HEK293 (cell line): ENCODE data around the gene RBPJ.

Source experiments
- GLI4 ChIP-seq: fragments of 450-650 bp; formaldehyde crosslinking; IDR thresholded peaks from 2 replicates; pipeline ENCODE4 v1.5.1; 2016; ENCODE audit warnings: missing biosample characterization, missing genetic modification characterization
- TCF7L2 ChIP-seq: IDR thresholded peaks from 2 replicates; pipeline ENCODE4 v1.6.1; 2011; ENCODE audit warnings: low read depth, mild to moderate bottlenecking, inconsistent platforms, low read length, moderate library complexity, borderline replicate concordance
- ZNF140 ChIP-seq: fragments of 450-650 bp; formaldehyde crosslinking; IDR thresholded peaks from 2 replicates; pipeline ENCODE4 v1.5.1; 2016; ENCODE audit warnings: missing biosample characterization, missing genetic modification characterization
- ZNF423 ChIP-seq: fragments of 450-650 bp; formaldehyde crosslinking; IDR thresholded peaks from 2 replicates; pipeline ENCODE4 v1.5.1; 2016; ENCODE audit warnings: missing biosample characterization, missing genetic modification characterization
- ZNF530 ChIP-seq: fragments of 450-650 bp; formaldehyde crosslinking; IDR thresholded peaks from 2 replicates; pipeline ENCODE4 v1.5.1; 2016; ENCODE audit warnings: low read depth, missing biosample characterization, missing genetic modification characterization
- TF ChIP-seq, protein P1 (sequence below): fragments of 450-650 bp; formaldehyde crosslinking; IDR thresholded peaks from 2 replicates; pipeline ENCODE4 v1.5.1; 2016; ENCODE audit warnings: missing biosample characterization, missing genetic modification characterization
- TF ChIP-seq, protein P2 (sequence below): fragments of 450-650 bp; formaldehyde crosslinking; IDR thresholded peaks from 2 replicates; pipeline ENCODE4 v1.5.1; 2016; ENCODE audit warnings: missing biosample characterization, missing genetic modification characterization
- TF ChIP-seq, protein P3 (sequence below): fragments of 450-650 bp; formaldehyde crosslinking; conservative IDR thresholded peaks from 2 replicates; pipeline ENCODE4 v1.5.1; 2016; ENCODE audit warnings: low read depth, missing biosample characterization, missing genetic modification characterization

DNA sequence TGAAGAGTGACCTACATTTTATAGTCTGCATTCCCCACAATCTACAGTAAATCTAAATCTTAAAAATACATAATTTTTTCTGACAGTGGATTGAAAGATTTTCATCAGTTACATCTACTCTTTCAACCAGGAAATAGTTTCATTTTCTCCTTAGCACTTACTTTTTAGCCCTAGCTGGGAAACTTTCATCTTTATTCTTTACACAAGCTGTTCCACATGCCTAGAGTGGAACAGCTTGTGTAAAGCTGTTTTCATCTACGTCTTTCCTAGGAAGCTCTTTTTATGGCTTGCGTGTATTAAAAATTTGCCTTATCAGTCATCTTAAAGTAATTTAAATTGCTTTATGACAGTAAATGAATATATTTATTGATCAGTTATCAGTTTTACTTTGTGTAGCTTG lies 40.5 kb downstream of the RBPJ start:
- TF ChIP-seq, protein P1, sequence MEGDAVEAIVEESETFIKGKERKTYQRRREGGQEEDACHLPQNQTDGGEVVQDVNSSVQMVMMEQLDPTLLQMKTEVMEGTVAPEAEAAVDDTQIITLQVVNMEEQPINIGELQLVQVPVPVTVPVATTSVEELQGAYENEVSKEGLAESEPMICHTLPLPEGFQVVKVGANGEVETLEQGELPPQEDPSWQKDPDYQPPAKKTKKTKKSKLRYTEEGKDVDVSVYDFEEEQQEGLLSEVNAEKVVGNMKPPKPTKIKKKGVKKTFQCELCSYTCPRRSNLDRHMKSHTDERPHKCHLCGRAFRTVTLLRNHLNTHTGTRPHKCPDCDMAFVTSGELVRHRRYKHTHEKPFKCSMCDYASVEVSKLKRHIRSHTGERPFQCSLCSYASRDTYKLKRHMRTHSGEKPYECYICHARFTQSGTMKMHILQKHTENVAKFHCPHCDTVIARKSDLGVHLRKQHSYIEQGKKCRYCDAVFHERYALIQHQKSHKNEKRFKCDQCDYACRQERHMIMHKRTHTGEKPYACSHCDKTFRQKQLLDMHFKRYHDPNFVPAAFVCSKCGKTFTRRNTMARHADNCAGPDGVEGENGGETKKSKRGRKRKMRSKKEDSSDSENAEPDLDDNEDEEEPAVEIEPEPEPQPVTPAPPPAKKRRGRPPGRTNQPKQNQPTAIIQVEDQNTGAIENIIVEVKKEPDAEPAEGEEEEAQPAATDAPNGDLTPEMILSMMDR (tag by site-specific recombination), result no peak
- TF ChIP-seq ZNF423 (tag by site-specific recombination) (no peak), GLI4 (no peak), TCF7L2 (no peak), ZNF530 (tag by site-specific recombination) (no peak), ZNF140 (tag by site-specific recombination) (no peak)
- TF ChIP-seq, protein P2, sequence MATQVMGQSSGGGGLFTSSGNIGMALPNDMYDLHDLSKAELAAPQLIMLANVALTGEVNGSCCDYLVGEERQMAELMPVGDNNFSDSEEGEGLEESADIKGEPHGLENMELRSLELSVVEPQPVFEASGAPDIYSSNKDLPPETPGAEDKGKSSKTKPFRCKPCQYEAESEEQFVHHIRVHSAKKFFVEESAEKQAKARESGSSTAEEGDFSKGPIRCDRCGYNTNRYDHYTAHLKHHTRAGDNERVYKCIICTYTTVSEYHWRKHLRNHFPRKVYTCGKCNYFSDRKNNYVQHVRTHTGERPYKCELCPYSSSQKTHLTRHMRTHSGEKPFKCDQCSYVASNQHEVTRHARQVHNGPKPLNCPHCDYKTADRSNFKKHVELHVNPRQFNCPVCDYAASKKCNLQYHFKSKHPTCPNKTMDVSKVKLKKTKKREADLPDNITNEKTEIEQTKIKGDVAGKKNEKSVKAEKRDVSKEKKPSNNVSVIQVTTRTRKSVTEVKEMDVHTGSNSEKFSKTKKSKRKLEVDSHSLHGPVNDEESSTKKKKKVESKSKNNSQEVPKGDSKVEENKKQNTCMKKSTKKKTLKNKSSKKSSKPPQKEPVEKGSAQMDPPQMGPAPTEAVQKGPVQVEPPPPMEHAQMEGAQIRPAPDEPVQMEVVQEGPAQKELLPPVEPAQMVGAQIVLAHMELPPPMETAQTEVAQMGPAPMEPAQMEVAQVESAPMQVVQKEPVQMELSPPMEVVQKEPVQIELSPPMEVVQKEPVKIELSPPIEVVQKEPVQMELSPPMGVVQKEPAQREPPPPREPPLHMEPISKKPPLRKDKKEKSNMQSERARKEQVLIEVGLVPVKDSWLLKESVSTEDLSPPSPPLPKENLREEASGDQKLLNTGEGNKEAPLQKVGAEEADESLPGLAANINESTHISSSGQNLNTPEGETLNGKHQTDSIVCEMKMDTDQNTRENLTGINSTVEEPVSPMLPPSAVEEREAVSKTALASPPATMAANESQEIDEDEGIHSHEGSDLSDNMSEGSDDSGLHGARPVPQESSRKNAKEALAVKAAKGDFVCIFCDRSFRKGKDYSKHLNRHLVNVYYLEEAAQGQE (tag by site-specific recombination), result no peak
- TF ChIP-seq, protein P3, sequence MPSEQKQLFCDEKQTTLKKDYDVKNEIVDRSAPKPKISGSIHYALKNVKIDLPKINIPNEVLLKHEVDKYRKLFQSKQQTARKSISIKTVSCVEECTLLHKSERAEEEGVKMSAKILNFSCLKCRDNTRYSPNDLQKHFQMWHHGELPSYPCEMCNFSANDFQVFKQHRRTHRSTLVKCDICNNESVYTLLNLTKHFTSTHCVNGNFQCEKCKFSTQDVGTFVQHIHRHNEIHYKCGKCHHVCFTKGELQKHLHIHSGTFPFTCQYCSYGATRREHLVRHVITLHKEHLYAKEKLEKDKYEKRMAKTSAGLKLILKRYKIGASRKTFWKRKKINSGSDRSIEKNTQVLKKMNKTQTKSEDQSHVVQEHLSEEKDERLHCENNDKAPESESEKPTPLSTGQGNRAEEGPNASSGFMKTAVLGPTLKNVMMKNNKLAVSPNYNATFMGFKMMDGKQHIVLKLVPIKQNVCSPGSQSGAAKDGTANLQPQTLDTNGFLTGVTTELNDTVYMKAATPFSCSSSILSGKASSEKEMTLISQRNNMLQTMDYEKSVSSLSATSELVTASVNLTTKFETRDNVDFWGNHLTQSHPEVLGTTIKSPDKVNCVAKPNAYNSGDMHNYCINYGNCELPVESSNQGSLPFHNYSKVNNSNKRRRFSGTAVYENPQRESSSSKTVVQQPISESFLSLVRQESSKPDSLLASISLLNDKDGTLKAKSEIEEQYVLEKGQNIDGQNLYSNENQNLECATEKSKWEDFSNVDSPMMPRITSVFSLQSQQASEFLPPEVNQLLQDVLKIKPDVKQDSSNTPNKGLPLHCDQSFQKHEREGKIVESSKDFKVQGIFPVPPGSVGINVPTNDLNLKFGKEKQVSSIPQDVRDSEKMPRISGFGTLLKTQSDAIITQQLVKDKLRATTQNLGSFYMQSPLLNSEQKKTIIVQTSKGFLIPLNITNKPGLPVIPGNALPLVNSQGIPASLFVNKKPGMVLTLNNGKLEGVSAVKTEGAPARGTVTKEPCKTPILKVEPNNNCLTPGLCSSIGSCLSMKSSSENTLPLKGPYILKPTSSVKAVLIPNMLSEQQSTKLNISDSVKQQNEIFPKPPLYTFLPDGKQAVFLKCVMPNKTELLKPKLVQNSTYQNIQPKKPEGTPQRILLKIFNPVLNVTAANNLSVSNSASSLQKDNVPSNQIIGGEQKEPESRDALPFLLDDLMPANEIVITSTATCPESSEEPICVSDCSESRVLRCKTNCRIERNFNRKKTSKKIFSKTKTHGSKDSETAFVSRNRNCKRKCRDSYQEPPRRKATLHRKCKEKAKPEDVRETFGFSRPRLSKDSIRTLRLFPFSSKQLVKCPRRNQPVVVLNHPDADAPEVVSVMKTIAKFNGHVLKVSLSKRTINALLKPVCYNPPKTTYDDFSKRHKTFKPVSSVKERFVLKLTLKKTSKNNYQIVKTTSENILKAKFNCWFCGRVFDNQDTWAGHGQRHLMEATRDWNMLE (tag by site-specific recombination), result no peak
